ENCODE data around the gene VAV2.

DNA sequence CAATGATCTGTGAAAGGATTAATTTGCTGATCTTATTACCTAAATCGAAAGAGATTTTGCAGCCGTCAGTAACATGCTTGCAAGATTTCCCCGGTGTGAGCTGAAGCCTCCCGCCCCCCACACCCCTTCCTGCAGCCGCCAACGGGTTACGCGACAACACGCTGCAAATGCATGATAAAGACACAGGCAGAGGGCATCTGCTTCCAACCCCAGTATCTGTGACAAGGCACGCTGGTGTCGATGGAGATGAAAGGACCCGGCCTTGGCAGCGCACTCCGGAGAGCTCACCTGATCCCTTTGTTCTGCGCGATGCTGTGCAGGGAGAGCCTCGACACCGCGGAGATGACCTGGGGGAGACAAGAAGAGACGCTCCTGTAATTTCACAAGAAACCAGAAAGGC is 131.0 kb downstream of the VAV2 start:
- TF ChIP-seq EP300 (IDR thresholded peaks at IDR 0.05; ENCODE audit: borderline replicate concordance) (no peak), ZBTB7A (IDR thresholded peaks at IDR 0.05; ENCODE audit: low read depth) (no peak)
